GM21528 (cell line): Measurements from ENCODE around the gene TEDC2.
"Not testable (repeated sequence)": the region's sequence is repeated elsewhere in the genome, so short reads cannot be mapped to it uniquely, and the experiment has no call there.

ENCODE experiments used
- ATAC-seq: cut with Tn5 transposase; IDR thresholded peaks from one replicate; pipeline ENCODE4 v1.9.1; 2021; ENCODE audit warnings: mild to moderate bottlenecking, moderate library complexity; ENCODE audit not compliant: unreplicated experiment, low FRiP score

The TEDC2 gene

GRCh38 chr16:2475413-2476344, 15.8 kb downstream of the TEDC2 start:
- ATAC-seq, result no peak

- ATAC-seq, result no peak
Measured at GRCh38 chr16:2476345-2476720, 16.4 kb downstream of the TEDC2 start.

- no peak for ATAC-seq
Measured at GRCh38 chr16:2476741-2477140, 16.8 kb downstream of the TEDC2 start.

DNA sequence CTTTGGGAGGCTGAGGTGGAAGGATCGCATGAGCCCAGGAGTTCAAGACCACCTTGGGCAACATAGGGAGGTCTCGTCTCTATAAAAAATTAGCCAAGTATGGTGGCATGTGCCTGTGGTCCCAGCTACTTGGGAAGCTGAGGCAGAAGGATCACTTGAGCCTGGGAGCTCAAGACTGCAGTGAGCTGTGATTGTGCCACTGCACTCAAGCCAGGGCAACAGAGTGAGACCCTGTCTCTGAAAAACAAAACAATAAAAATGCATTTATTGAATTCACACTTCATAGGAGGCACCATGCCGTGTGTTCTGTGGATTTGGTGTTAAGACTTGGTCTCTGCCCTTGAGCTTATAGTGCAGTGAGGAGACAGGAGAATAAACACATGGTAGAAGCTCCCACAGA, 17.4 kb downstream of the TEDC2 start:
- no peak for ATAC-seq

- no peak for ATAC-seq
Measured at GRCh38 chr16:2478279-2478678, 18.4 kb downstream of the TEDC2 start.

GRCh38 chr16:2479996-2480395, 20.1 kb downstream of the TEDC2 start:
- not testable (repeated sequence) for ATAC-seq

DNA sequence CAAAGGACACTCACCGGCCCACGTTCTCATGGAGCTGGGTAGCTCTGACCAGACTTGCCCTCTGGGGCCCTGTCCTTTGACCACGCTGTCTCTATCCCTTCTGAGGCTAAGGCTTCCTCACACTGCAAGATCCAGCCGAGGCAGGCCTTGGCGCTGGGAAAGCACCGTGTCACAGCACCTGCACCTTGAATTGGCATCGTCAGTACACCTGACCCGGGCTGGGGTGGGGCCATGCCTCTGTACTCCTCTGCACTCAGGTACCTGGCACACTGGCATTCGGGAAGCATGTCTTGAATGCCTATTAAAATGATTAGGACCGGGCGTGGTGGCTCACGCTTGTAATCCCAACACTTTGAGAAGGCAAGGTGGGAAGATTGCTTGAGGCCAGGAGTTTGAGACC, 21.0 kb downstream of the TEDC2 start:
- no peak for ATAC-seq

GRCh38 chr16:2481676-2482075, 21.8 kb downstream of the TEDC2 start:
- no peak for ATAC-seq

- ATAC-seq, result no peak
Measured at GRCh38 chr16:2482249-2482648, 22.3 kb downstream of the TEDC2 start.

GRCh38 chr16:2482708-2483534, 23.0 kb downstream of the TEDC2 start:
- ATAC-seq, result no peak

DNA sequence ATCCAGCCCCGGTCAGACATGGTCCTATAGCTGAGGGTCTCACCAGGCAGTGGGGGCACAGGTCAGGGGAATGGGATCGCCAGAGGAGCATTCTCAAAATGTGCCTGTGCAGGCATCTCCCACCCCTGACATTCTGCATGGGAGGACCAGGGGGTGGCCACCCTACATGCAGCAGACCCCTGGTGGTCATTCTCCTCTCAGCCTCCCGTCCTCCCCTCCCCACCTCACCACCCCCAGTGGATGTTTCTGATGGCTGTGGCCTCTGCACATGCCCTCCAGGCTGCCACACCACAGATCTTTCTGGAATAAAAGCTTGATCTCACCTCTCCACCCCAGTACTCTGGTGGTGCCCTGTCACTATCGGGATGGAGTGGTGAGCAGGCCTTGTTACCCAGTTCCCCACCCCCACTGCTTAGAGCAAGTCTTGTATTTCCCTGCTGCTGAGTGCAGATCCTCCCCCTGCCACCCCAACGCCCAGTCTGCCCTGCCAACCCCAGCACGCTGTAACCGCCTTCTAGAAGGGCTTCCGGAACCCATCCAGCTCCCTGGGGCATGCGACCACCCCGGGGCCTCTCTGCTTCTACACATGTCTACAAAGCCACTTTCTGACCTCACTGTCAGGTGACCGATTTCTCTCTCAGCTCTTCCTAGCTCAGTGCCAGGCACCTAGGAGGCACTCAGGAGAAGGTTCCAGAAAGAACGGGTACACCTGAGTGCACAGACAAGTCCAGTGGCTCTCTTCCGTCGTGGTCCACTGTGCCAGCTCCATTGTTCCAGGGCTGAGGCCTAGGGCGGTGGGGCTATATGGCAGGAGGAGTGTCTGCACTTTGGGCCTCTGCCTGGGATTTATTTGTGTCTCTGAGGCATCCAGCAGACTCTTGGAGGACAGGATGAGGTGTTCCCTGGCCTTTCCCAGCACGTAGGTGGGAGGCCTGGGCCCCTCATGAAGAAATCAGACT, 24.3 kb downstream of the TEDC2 start:
- ATAC-seq, result no peak

GRCh38 chr16:2484898-2485508, 25.1 kb downstream of the TEDC2 start:
- ATAC-seq, result no peak

GRCh38 chr16:2485811-2486507, 26.1 kb downstream of the TEDC2 start:
- no peak for ATAC-seq

DNA sequence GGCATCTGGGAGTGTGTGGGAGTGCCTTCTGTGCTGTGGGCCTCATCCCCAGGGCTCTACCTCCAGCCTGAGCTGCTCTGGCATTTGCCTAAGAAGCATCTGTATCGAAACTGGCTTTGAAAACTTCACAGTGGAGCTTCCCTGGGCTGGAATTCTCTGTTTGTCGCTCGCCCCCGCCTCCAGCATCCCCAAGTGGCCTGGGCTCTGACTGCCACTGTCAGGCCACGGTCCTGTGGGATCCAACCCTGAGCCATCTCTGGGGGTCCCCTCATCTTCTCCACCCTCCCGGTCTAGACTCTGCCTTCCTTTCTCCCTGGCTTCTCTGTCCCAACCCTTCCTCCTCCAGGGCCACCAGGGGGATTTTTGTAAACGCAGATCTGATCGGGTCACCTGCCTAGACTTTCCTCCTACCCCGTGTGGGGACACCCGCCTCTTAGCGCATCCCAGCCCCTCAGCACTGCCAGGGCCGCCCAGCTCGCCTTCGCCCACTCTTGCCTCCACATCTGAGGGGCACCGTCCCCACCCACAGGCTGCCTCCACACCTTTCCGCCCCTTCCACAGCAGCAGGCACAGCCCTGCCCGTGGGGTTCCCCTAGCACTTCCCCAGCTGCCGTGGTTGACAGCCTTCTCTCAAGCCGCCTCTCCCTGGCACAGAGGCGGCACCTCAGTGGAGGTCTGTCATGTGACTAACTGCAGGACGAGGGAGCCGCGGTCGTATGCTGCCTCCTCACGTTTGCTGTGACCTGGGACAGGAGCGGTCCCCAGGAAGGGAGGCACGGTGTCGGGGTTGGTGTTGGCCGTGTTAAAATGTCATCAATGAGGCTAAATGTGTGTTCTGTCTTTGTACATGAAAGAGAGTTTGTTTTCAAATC, 27.0 kb downstream of the TEDC2 start:
- no peak for ATAC-seq

GRCh38 chr16:2487517-2487842, 27.6 kb downstream of the TEDC2 start:
- no peak for ATAC-seq

DNA sequence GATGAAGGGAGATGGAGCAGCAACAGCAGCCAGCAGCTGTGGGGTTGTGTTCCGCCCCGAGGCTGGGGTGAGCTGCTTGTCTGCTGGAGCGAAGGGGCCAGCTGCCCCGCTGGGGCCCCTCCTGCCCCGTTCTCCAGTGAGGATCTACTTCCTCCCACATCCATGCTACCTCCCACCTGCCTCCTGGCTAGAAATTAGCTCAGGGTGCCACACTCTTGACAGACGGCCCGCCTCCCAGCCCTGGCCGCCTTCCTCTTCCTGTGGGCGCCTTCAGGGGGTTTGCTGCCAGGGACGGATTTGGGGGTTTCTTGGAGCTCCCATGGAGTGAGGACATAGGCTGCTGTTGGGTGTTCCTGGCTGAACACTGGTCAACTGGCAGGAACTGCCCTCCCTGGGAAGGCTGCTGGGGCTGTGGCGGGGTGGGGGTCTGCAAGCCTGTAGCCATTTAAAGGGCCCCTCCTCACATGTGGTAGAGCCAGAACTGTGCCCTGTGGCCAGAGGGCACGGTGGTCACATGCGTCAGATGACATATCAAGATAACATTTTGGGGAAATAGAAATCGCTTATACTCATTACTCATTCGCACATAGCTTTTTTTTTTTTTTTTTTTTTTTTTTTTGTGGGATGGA, 28.1 kb downstream of the TEDC2 start:
- ATAC-seq, result no peak

DNA sequence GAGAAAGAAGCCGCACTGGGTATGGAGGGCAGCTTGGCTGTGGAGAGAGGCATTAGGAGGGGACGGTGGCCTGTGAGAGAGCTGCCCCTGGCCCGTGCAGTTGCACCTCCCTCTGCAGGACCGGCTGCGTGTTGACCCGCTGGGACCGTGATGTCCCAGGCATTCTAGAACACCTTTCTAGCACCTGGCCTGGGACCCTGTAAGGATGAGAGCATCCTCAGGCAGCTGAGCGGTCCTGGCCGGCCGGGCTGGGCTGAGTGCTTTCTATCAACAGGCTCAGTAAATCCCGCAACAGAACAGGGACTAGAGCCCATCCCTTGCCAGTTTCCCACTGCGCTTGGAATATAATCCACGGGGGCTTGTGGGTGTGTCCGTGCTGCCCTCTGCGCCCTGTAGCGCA, 29.7 kb downstream of the TEDC2 start:
- no peak for ATAC-seq
